Transverse colon (tissue), 4 donors: Measurements from ENCODE around the gene MKRN3. TPM values are rescaled to one million over a fixed set of nuclear protein-coding genes. Genes with fewer than 3 reads are reported as not detected.

ENCODE experiments used
- DNase-seq: peaks from one replicate; pipeline ENCODE4 v3.0.0-alpha.2; 2019
- H3K27ac ChIP-seq, 4 donors: fragments of 200-600 bp; sonication (generic); 2 replicates each; pipeline ENCODE4 v1.5.1; 2016 to 2018; ENCODE audit warnings: inconsistent platforms in 4 of 4
- H3K27me3 ChIP-seq: fragments of 200-600 bp; sonication (generic); 2 replicates; pipeline ENCODE4 v1.5.1; 2017; ENCODE audit warnings: inconsistent platforms
- H3K36me3 ChIP-seq, 4 donors: fragments of 200-600 bp; sonication (generic); 2 replicates each; pipeline ENCODE4 v1.5.1; 2017 to 2019; ENCODE audit warnings: inconsistent platforms in 4 of 4
- H3K4me1 ChIP-seq, 4 donors: fragments of 200-600 bp; sonication (generic); 2 replicates each; pipeline ENCODE4 v1.5.1; 2017 to 2020; ENCODE audit warnings: inconsistent platforms in 4 of 4
- H3K4me3 ChIP-seq, 4 donors: fragments of 200-600 bp; sonication (generic); 1 replicate in 1 of 4; 2 replicates in 3 of 4; pipeline versions ENCODE4 v1.5.1 to v1.6.1; 2017 to 2019; ENCODE audit warnings: inconsistent platforms in 4 of 4
- H3K9me3 ChIP-seq, 2 donors: fragments of 200-600 bp; sonication (generic); 2 replicates each; pipeline ENCODE4 v1.5.1; 2017 to 2019; ENCODE audit warnings: inconsistent platforms in 2 of 2
- CTCF ChIP-seq, 5 experiments: fragments of 200-600 bp in 3 of 5; fragments of 450-650 bp in 2 of 5; sonication (generic) in 3 of 5; IDR thresholded peaks; 1 replicate in 2 of 5; 2 replicates in 3 of 5; pipeline ENCODE4 v1.5.1; 2016 to 2017; ENCODE audit warnings: antibody characterized with exemption in 5 of 5, inconsistent platforms in 3 of 5, mild to moderate bottlenecking in 2 of 5, moderate library complexity in 1 of 5
- EP300 ChIP-seq: sonication (generic); formaldehyde crosslinking; IDR thresholded peaks from one replicate; pipeline ENCODE4 v1.6.1; 2017; ENCODE audit warnings: antibody characterized with exemption, low read depth
- POLR2A ChIP-seq: fragments of 450-650 bp; IDR thresholded peaks from one replicate; pipeline ENCODE4 v1.6.1; 2016; ENCODE audit warnings: antibody characterized with exemption, mild to moderate bottlenecking, moderate library complexity
- POLR2AphosphoS5 ChIP-seq, 3 donors: sonication (generic); formaldehyde crosslinking; IDR thresholded peaks; one replicate each; pipeline ENCODE4 v1.6.1; 2016; ENCODE audit warnings: antibody characterized with exemption in 3 of 3
- WGBS, 2 donors: methylation state at CpG; one replicate each; pipeline ENCODE4 v1.1.5; 2018; ENCODE audit warnings: low coverage in 1 of 2; 5-methylcytosine and 5-hydroxymethylcytosine counted together
- in situ Hi-C, 4 donors: fragments of 200-750 bp; cut with MboI; loops; one replicate each; pipeline versions ENCODE4 v1.15.0 to v1.15.1; 2017; ENCODE audit warnings: low sequenced_read_pairs in 3 of 4, low pct_ligation_motif_present in 1 of 4, low pct_unique_long_range_greater_than_20kb in 1 of 4
- intact Hi-C: fragments of 100-400 bp; cut with DNase I; formaldehyde crosslinking; loops from one replicate; pipeline ENCODE4 v1.15.1; 2023; ENCODE audit warnings: low total_unique reads
- total RNA-seq, 4 donors: library from RNA; depleted of rRNA; stranded (reverse); fragments of >200 nt; gene quantifications; one replicate each; pipeline ENCODE4 v1.1.0, GENCODE V29; 2016

MKRN3 gene
- total RNA-seq, 4 donors from 2014 or later = 0.14 to 3.2 (median 0.80) TPM; not detected in 1

GRCh38 chr15:23567921-23568320 lies 2.4 kb downstream of the MKRN3 start:
- in situ Hi-C loops (loop anchor here in 1 of 4 donors (10.0 kb wide), 1 partner anchor 63 kb away; no protein-coding TSS in a partner anchor), intact Hi-C loops (no loop called here)
- H3K4me1 ChIP-seq = peaks cover 0 to 5% (median 0%) of the 10 kb centered on the region in 4 donors
- H3K27ac ChIP-seq = no peak overlapping the region
- H3K36me3 ChIP-seq = no peaks in the 10 kb centered on the region
- TF ChIP-seq EP300 (no peak), POLR2AphosphoS5 (IDR thresholded peaks at IDR 0.05) (no peak), CTCF (IDR thresholded peaks at IDR 0.05) (no peak), POLR2A (no peak)
- H3K9me3 ChIP-seq = no peaks in the 10 kb centered on the region
- no peak overlapping the region for H3K4me3 ChIP-seq
- no peaks in the 10 kb centered on the region for H3K27me3 ChIP-seq
- no peak for DNase-seq
- WGBS, 2 donors = 83 to 91% methylated on average over 1 of the region's 1 CpG

- intact Hi-C loops (no loop called here), in situ Hi-C loops (loop anchor here in 1 of 4 donors (10.0 kb wide), 1 partner anchor 65 kb away; no protein-coding TSS in a partner anchor)
- Histone ChIP-seq H3K36me3 (no peaks in the 10 kb centered on the region), H3K27ac (no peak overlapping the region), H3K4me1 (peaks cover 0 to 5% (median 0%) of the 10 kb centered on the region in 4 donors), H3K27me3 (no peaks in the 10 kb centered on the region), H3K9me3 (no peaks in the 10 kb centered on the region), H3K4me3 (no peak overlapping the region)
- TF ChIP-seq CTCF (IDR thresholded peaks at IDR 0.05) = no peak
- TF ChIP-seq POLR2A = no peak
- no peak for TF ChIP-seq POLR2AphosphoS5 (IDR thresholded peaks at IDR 0.05)
- no peak for TF ChIP-seq EP300
- 49 to 62% methylated on average over 5 of the region's 5 CpGs for WGBS, 2 donors
- no peak for DNase-seq
Observed at GRCh38 chr15:23569151-23569925, 3.9 kb downstream of the MKRN3 start.

GRCh38 chr15:23570486-23570885 lies 5.0 kb downstream of the MKRN3 start:
- no peak for DNase-seq
- Histone ChIP-seq H3K4me1 (peaks cover 0 to 11% (median 0%) of the 10 kb centered on the region in 4 donors), H3K27ac (peak overlapping the region in 1 of 4 donors; percentile 23), H3K4me3 (no peak overlapping the region), H3K27me3 (no peaks in the 10 kb centered on the region), H3K9me3 (no peaks in the 10 kb centered on the region), H3K36me3 (no peaks in the 10 kb centered on the region)
- 11 to 17% methylated on average over 1 to 3 of the region's 3 CpGs for WGBS, 2 donors
- intact Hi-C loops = no loop called here
- TF ChIP-seq POLR2A (no peak), CTCF (IDR thresholded peaks at IDR 0.05) (no peak), EP300 (no peak), POLR2AphosphoS5 (IDR thresholded peaks at IDR 0.05) (no peak)
- in situ Hi-C loops = no loop called here

GRCh38 chr15:23572844-23573243 lies 7.4 kb downstream of the MKRN3 start:
- WGBS, 2 donors = 74 to 100% methylated on average over 2 to 4 of the region's 4 CpGs
- Histone ChIP-seq H3K4me3 (no peak overlapping the region), H3K27ac (no peak overlapping the region), H3K27me3 (no peaks in the 10 kb centered on the region), H3K4me1 (peaks cover 0 to 14% (median 0%) of the 10 kb centered on the region in 4 donors), H3K9me3 (no peaks in the 10 kb centered on the region), H3K36me3 (no peaks in the 10 kb centered on the region)
- DNase-seq = no peak
- TF ChIP-seq EP300 = no peak
- no peak for TF ChIP-seq POLR2AphosphoS5 (IDR thresholded peaks at IDR 0.05)
- no peak for TF ChIP-seq POLR2A
- TF ChIP-seq CTCF (IDR thresholded peaks at IDR 0.05) = no peak
- intact Hi-C loops = no loop called here
- in situ Hi-C loops = no loop called here
